Sigmoid colon (tissue), 7 donors: Measurements from ENCODE around the gene TRPV5. TPM values are rescaled to one million over a fixed set of nuclear protein-coding genes. Genes with fewer than 3 reads are reported as not detected.

Experiments
- DNase-seq: peaks from one replicate; pipeline ENCODE4 v3.0.0-alpha.2; 2019
- H3K27ac ChIP-seq, 4 donors: fragments of 200-600 bp; sonication (generic); one replicate each; pipeline ENCODE4 v1.5.1; 2016 to 2019; ENCODE audit warnings: mild to moderate bottlenecking in 1 of 4
- H3K27me3 ChIP-seq, 3 donors: fragments of 200-600 bp; sonication (generic); one replicate each; pipeline ENCODE4 v1.5.1; 2019; ENCODE audit warnings: mild to moderate bottlenecking in 1 of 3
- H3K36me3 ChIP-seq, 4 donors: fragments of 200-600 bp; sonication (generic); one replicate each; pipeline ENCODE4 v1.5.1; 2016 to 2019
- H3K4me1 ChIP-seq, 4 donors: fragments of 200-600 bp; sonication (generic); one replicate each; pipeline ENCODE4 v1.5.1; 2017 to 2019
- H3K4me3 ChIP-seq, 4 donors: fragments of 200-600 bp; sonication (generic); one replicate each; pipeline ENCODE4 v1.5.1; 2017 to 2019; ENCODE audit warnings: mild to moderate bottlenecking in 2 of 4, moderate library complexity in 1 of 4
- H3K9me3 ChIP-seq, 4 donors: fragments of 200-600 bp in 3 of 4; sonication (generic) in 3 of 4; one replicate each; pipeline versions ENCODE4 v1.5.1 to v1.6.1; 2013 to 2019
- CTCF ChIP-seq, 4 experiments: fragments of 450-650 bp in 3 of 4; fragments of 200-600 bp in 1 of 4; IDR thresholded peaks; one replicate each; pipeline ENCODE4 v1.5.1; 2016 to 2019; ENCODE audit warnings: antibody characterized with exemption in 4 of 4, mild to moderate bottlenecking in 3 of 4, moderate library complexity in 2 of 4
- EP300 ChIP-seq, 4 donors: sonication (generic); formaldehyde crosslinking; IDR thresholded peaks; one replicate each; pipeline ENCODE4 v1.6.1; 2017; ENCODE audit warnings: antibody characterized with exemption in 4 of 4
- POLR2A ChIP-seq, 2 donors: fragments of 450-650 bp; IDR thresholded peaks; one replicate each; pipeline ENCODE4 v1.6.1; 2016; ENCODE audit warnings: antibody characterized with exemption in 2 of 2, mild to moderate bottlenecking in 2 of 2, moderate library complexity in 2 of 2
- POLR2AphosphoS5 ChIP-seq, 4 donors: sonication (generic); formaldehyde crosslinking; IDR thresholded peaks; one replicate each; pipeline ENCODE4 v1.6.1; 2017; ENCODE audit warnings: antibody characterized with exemption in 4 of 4
- WGBS, 2 donors: extraction: QIAGEN DNeasy Blood & Tissue Kit; methylation state at CpG; one replicate each; pipeline ENCODE4 v1.1.7; 2013; 5-methylcytosine and 5-hydroxymethylcytosine counted together
- intact Hi-C: fragments of 100-400 bp; cut with DNase I; formaldehyde crosslinking; loops from one replicate; pipeline ENCODE4 v1.15.1; 2023
- polyA plus RNA-seq, 3 donors: library from polyadenylated mRNA; stranded (reverse); fragments of 200-250 nt; gene quantifications; one replicate each; pipeline ENCODE4 v1.2.3, GENCODE V29; 2013
- total RNA-seq, 4 donors: library from RNA; depleted of rRNA; stranded (reverse); fragments of >200 nt; gene quantifications; one replicate each; pipeline ENCODE4 v1.1.0, GENCODE V29; 2016
- donor health status: healthy with polysubstance abuse.
- donor health status: Bipolar disorder and iron deficiency.
- donor health status: healthy.

Gene TRPV5
- total and polyA plus RNA-seq, 7 donors: 0.03 TPM; not detected in 6

DNA sequence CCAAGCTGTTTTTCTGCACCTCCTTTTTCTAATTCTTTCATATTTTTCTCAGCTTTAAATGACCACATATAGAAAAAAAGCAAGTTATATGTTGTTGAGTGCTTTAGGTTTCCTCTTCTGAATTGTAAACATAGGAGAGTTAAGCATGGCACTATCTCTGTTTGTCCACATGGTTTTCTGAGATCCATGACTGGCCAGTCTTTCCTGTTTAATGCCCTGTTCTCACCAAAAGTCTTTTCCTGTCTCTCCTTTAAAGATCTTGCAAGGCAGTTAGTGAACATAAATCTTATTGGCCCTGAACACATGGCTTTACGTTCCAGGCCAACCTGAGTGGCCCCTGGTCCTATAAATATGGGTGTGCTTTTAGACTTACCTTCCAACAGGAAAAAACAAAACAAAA is 19.4 kb downstream of the TRPV5 start:
- H3K27me3 ChIP-seq: no peaks in the 10 kb centered on the region
- H3K9me3 ChIP-seq: no peaks in the 10 kb centered on the region
- H3K4me3 ChIP-seq: no peak overlapping the region
- TF ChIP-seq POLR2AphosphoS5 (IDR thresholded peaks at IDR 0.05) (no peak), CTCF (IDR thresholded peaks at IDR 0.05) (no peak), EP300 (IDR thresholded peaks at IDR 0.05) (no peak)
- 11 to 39% methylated on average over 1 of the region's 1 CpG for WGBS, 2 donors
- H3K36me3 ChIP-seq: no peaks in the 10 kb centered on the region
- no peak for DNase-seq
- no peak overlapping the region for H3K27ac ChIP-seq
- intact Hi-C loops: no loop called here
- H3K4me1 ChIP-seq: no peaks in the 10 kb centered on the region

- Histone ChIP-seq H3K4me3 (no peak overlapping the region), H3K36me3 (no peaks in the 10 kb centered on the region), H3K4me1 (no peaks in the 10 kb centered on the region), H3K27ac (no peak overlapping the region), H3K27me3 (no peaks in the 10 kb centered on the region), H3K9me3 (no peaks in the 10 kb centered on the region)
- TF ChIP-seq CTCF (IDR thresholded peaks at IDR 0.05) (no peak), EP300 (IDR thresholded peaks at IDR 0.05) (no peak), POLR2A (IDR thresholded peaks at IDR 0.05) (no peak), POLR2AphosphoS5 (IDR thresholded peaks at IDR 0.05) (no peak)
- intact Hi-C loops: no loop called here
- DNase-seq: no peak
- WGBS, 2 donors: 85 to 88% methylated on average over 2 of the region's 2 CpGs
These were observed 20.0 kb downstream of the TRPV5 start for GRCh38 chr7:142913566-142913965.

DNA sequence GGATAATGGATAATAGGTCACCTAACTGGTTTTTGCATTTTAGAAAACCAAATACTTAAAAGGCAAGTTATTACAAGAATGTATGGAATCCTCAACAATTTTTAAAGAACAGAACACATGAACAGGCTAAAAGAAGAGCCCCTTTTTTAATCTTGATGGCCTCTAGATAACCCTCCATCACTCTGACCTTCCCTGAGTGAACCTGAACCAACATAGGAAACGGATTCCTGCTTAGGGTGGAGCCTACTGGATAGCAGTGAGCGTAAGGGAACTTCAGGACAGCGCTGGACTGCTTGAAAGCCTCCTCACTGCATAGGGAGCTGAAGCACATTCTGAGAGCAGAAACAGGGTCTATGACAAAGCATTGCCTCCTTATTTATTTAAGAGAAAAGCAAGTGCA is 20.5 kb downstream of the TRPV5 start:
- H3K36me3 ChIP-seq: no peaks in the 10 kb centered on the region
- no peak overlapping the region for H3K27ac ChIP-seq
- intact Hi-C loops: no loop called here
- no peaks in the 10 kb centered on the region for H3K27me3 ChIP-seq
- no peak for DNase-seq
- no peak overlapping the region for H3K4me3 ChIP-seq
- whole genome bisulfite sequencing, 2 donors: 72 to 76% methylated on average over 3 of the region's 3 CpGs
- no peak for TF ChIP-seq CTCF (IDR thresholded peaks at IDR 0.05)
- no peak for TF ChIP-seq POLR2A (IDR thresholded peaks at IDR 0.05)
- TF ChIP-seq POLR2AphosphoS5 (IDR thresholded peaks at IDR 0.05): no peak
- TF ChIP-seq EP300 (IDR thresholded peaks at IDR 0.05): no peak
- no peaks in the 10 kb centered on the region for H3K9me3 ChIP-seq
- no peaks in the 10 kb centered on the region for H3K4me1 ChIP-seq

GRCh38 chr7:142910481-142910880 is 23.1 kb downstream of the TRPV5 start:
- TF ChIP-seq POLR2AphosphoS5 (IDR thresholded peaks at IDR 0.05) (no peak), CTCF (IDR thresholded peaks at IDR 0.05) (no peak)
- no peak for DNase-seq
- 11 to 53% methylated on average over 2 of the region's 2 CpGs for WGBS, 2 donors
- H3K27ac ChIP-seq: no peak overlapping the region
- H3K27me3 ChIP-seq: no peaks in the 10 kb centered on the region
- H3K4me3 ChIP-seq: no peak overlapping the region
- intact Hi-C loops: no loop called here
- H3K9me3 ChIP-seq: no peaks in the 10 kb centered on the region
- no peaks in the 10 kb centered on the region for H3K4me1 ChIP-seq
- H3K36me3 ChIP-seq: no peaks in the 10 kb centered on the region

- no peak for DNase-seq
- TF ChIP-seq CTCF (IDR thresholded peaks at IDR 0.05): no peak
- TF ChIP-seq POLR2AphosphoS5 (IDR thresholded peaks at IDR 0.05): no peak
- TF ChIP-seq EP300 (IDR thresholded peaks at IDR 0.05): no peak
- no peak for TF ChIP-seq POLR2A (IDR thresholded peaks at IDR 0.05)
- H3K4me1 ChIP-seq: no peaks in the 10 kb centered on the region
- H3K27ac ChIP-seq: no peak overlapping the region
- WGBS, 2 donors: 15 to 74% methylated on average over 2 of the region's 2 CpGs
- no peaks in the 10 kb centered on the region for H3K27me3 ChIP-seq
- no peak overlapping the region for H3K4me3 ChIP-seq
- intact Hi-C loops: no loop called here
- no peaks in the 10 kb centered on the region for H3K9me3 ChIP-seq
- no peaks in the 10 kb centered on the region for H3K36me3 ChIP-seq
These were observed 23.5 kb downstream of the TRPV5 start for GRCh38 chr7:142910031-142910433.
